Stimulated activated CD4-positive, alpha-beta T cell treated with anti-CD3 and anti-CD28 coated beads, Interleukin-12 subunit alpha, Interleukin-12 subunit beta, amount 100 ng/mL, for 4 hours (primary cell): ENCODE measurements around the gene SNX30.

Experiments
- DNase-seq: peaks from one replicate; pipeline ENCODE4 v3.0.0-alpha.2; 2020

The SNX30 gene

DNA sequence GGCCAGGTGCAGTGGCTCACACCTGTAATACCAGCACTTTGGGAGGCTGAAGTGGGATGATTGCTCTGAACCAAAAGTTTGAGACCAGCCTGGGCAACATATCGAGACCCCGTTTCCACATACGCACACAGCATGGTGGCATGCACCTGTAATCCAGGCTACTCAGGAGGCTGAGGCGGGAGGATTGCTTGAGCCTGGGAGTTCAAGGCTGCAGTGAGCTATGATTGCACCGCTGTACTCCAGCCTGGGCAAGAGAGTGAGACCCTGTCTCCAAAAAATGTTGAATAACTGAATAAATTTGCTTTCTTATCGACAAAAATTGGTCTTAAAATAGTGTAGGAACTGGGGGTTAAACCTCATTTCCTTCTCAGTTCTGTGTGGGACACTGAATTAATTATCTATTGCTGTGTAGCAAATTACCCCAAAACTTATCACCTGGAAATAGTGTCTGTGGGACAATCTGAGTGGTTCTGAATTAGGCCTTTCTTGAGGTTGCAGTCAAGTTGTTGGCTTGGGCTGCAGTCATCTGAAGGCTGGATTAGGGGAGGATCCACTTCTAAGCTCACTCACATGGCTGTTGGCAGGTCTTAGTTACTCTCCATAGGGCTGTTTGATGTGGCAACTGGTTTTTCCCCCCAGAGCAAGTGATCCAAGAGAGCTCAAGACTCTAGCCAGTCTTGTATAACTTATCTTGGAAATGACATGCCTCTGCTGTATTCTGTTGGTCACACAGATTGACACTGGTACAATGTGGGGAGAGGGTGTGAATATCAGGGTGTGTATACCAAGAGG is 2.0 kb downstream of the SNX30 start:
- no peak for DNase-seq

DNA sequence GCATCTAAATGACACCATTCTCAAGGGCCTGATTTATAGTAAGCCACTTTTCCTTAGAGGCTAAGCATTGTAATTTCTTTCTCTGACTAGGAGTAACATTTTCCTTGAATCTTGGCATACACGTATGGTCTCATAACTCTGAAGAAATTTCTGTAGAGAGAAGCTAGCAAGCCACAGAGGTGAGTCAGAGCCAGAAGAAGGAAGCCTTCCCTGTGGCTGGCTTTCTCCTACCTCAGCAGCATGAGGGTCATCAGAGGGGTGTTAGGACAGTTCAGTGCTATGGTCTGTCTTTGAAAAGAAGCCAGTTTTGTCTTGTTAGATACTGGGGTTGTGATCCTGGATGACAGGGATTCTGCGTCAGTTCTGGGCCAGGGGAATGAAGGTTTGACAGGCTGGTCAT is 3.2 kb downstream of the SNX30 start:
- no peak for DNase-seq

DNA sequence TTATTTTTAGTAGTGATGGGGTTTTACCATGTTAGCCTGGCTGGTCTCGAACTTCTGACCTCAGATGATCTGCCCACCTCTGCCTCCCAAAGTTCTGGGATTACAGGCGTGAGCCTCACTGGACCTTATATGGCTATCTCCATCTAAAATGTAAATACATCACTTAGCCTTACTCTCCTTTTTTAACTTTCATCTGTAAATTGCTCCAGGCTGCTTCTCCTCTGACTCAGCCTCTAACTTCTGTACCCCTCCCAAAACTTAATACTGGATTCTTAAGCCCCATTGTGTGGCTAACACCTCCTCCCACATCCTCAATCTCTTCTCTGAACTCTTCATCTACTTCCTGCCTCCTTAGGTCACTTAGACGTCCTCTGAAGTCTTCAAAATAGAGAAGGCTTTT is 4.0 kb downstream of the SNX30 start:
- DNase-seq: no peak

DNA sequence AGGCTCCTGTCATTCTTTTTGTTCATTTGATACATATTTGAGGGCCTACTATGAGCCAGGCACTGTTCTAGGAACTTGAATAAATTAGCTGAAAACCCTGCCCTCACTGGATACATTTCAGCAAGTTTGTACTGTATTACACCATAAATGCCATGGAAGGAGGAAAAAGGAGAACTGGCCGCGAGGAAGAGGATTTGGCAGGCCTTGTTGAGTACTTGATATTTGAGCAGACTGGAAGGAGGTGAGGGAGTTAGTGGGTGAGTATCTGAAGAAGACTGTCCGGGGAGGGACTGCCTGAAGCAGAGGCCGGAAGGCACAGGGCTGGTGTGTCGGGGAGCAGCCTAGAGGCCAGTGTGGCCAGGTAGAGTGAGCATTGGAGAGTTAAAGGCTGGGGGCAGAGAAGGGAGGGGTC is 4.5 kb downstream of the SNX30 start:
- no peak for DNase-seq

DNA sequence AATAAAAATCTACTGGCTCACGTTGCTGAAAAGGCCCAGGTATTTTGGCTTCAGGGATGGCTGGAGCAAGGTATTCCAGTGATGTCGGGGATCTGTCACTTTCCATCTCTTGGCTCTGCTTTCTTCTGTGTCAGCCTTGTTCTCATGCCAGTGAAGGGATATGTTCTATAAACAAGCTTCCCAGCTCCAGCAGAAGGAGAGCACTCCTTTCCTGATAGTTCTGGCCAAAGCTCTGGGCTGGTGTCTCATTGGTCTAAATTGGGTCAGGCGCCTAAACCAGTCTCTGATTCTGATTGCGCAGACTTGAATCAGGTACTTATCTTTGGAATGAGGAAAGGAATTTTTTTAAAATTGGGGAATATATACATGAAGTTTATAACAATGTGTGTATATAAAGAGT is 5.1 kb downstream of the SNX30 start:
- no peak for DNase-seq

DNA sequence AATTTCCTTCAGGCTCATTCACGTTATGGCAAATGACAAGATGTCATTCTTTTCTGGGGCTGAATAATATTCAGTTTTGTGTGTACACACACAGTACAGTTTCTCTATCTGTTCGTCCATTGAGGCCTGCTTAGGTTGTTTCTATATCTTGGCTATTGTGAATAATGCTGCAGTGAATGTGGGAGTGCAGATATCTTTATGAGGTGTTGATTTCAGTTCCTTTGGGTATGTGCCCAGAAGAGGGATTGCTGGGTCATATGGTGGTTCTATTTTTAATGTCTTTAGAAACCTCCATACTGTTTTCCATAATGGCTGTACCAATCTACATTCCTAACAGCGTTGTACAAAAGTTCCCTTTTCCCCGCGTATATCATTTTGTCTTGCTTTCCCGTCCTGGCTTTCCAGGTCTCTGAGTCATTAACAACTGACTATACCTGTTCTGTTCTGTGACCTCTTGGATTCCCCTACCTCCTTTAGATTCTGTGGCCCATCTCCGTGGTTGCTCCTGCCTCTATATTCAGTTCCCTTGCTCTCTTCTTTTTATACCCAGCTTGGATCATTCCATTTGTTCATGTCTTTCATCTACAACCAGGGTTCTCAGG is 6.8 kb downstream of the SNX30 start:
- no peak for DNase-seq

DNA sequence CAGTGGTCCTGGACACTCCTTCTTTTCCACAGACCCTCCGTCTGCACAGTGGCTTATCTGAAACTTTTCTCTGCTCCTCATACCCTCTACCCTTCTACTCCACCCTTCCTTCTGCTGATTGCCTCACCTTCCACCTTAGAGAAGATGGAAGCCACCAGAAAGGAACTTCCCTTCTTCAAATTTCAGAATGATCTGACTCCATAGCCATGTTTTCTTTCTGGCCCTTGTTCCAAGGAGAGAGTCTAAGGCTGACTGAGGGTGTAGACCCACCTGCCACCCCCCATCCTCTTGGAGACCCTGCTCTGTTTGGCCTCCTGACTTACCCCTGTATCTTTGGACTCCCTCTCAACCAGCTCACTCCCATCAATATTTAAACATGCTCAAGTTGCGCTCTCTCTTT is 7.4 kb downstream of the SNX30 start:
- no peak for DNase-seq

DNA sequence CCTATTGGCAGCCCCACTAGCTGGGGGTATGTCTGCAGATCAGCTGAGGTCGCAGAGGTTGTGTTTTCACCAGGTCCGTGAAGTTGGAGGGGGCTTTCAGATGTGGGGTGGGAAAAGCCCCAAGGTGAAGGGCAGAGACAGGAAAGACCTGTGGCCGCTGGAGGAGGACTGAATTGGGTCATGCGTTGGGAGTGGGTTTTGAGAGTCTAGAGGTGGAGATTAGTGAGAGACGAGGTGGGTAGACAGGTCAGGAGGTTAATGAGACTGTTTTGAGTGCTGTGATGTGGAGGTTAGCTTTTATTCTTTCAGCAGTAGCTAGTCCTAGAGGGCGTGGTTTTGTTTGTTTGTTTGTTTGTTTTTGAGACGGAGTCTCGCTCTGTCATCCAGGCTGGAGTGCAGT is 10.3 kb downstream of the SNX30 start:
- no peak for DNase-seq

DNA sequence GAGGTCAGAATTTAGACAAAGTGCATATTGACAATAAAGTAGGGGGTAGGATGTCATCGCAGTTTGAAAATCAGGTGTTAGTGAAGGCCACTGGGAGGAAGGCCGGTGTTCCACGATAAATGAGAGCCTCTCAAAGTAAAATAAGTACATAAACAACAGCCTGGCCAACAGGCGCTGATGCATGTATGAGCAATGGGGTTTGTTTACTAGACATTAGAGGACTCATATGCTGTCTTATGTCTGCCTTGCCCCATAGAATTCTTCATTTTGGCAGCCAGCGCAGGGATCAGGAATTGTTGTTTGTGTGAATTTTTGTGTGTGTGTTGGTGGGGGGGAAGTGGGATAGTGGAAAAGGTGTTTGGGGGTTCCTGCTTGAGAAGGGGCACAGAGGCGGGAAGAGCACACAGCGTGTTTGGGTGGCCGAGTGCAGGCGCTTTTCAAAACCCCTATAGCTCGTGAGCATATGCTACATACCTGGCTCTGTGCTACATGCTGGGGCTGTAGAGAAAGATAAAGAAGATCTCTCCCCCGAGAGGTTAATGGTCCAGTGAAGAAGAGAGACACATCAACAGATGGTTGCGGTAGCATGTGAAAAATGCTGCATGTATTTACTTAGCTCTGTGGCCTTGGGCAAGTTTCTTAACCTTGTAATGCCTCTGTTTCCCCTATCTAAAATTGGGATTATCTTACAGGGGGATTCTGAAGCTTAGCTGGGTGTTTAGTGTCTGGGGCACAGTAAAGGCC is 11.5 kb downstream of the SNX30 start:
- DNase-seq: no peak

DNA sequence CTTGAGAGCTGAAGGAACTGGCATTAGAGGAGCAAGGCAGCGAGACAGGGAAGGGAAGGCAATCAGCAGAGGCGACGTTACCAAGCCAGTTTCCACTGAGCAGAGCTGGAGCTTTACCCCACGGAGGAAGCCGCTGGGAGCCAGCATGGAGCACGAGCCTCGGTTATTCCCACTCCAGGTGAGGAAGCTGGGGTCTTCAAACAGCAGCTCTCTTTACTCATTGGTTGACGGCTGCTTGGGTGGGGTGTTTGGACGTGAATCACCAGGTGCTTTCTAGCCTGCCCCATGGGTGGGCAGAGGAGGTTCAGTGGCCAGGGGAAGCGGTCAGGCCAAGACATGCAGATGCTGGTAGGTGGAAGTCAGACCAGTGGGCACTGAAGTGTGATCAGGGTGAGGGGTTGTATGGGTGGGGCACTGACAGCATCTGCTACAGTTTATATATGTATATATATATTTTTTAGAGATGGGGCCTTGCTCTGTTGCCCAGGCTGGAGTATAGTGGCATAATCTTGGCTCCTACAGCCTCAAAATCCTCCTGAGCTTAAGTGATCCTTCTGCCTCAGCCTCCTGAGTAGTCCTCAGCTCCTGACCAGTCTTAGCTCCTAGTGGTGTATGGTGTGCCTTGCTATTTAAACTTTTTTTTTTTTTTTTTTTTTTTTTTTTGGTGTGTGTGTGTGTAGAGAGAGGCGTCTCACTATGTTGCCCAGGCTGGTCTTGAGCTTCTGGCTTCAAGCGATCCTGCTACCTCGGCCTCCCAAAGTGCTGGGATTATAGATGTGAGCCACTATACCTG is 12.4 kb downstream of the SNX30 start:
- DNase-seq: no peak

DNA sequence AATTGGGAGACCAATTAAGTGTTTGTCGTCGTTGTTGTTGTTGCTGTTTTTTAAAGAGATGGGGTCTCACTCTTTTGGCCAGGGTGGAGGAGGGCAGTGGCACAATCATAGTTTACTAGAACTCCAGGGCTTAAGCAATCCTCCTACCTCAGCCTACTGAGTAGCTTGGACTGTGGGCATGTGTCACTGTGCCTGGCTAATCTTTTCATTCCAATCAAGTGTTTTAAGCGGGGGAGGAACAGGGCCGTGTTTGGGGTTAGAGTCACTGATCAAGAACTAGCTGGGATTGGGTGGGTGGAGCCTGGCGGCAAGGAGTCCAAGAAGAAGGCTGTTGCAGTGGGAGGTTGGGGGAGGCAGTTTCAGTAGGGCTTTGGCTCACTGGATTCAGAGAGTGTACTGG is 13.8 kb downstream of the SNX30 start:
- no peak for DNase-seq

DNA sequence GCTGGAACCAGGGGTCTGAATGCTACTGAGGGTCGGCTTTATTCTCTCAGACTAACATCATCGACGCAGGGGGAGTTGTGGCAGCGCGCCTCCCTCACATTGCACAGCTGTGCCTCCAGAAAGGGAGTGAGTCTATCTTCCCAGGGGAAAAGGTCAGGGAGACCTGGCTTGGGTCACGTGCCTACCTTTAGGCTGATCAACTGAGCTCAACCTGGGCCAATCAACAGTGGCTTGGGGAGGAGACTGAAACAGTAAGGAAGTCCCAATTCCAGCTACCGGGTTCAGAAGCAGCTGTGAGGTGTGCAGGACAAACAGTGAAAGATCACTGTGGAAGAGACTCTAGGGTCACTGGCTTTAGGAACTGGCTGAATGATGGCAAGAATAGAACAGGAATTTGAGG is 14.3 kb downstream of the SNX30 start:
- DNase-seq: no peak

DNA sequence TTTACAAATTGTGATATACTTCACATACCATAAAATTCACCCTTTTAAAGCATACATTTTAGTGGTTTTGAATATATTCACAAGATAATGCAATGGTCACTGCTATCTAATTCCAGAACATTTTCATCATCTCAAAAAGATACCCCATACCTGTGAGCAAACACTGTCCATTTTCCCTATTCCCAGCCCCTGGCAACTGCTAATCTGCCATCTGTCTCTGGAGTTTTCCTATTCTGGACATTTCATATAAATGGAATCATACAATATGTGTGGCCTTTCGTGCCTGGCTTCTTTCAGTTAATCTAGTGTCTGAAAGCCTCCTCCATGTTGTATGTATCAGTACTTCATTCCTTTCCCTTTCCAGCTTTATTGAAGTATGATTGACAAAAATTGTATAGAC is 14.7 kb downstream of the SNX30 start:
- DNase-seq: no peak

DNA sequence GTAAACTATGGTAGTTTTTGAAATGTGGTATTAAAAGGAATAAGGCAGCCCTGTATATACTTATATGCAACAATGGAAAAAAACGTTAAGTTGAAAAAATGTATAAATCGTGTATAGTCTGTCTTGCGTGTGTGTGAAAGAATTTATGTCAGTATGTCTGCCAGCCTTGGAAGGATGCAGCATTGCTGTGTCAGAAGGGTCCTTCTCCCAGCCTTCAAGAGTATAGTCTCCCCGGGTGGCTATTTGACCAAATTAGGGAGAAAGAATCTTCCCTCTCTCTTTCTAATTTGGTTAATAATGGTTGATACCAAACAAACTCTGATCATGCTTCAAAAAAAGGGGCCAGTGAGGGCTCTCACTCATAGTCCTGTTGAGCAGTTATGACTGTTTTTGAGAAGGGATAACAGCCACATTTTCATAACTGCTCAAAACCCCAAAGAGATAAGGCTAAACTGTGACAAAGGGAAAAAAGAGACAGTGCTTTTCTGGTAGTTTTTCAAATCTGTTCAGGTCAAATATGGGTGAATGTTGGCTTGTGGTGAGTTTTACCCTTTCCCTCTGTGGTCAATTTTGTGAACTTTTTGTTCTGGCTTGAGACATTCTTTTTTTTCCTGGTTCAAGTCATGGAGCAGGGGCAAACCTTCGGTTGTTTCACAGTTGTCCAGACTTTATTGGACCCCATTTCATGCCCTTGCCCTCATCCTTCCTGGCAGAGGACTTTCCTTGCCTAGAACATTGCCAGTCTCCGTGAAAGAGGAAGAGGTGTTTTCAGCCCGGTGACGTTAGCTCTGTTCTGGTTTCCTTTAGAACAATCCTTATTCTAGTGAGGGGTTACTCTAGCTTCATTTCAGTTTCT is 21.0 kb downstream of the SNX30 start:
- no peak for DNase-seq

DNA sequence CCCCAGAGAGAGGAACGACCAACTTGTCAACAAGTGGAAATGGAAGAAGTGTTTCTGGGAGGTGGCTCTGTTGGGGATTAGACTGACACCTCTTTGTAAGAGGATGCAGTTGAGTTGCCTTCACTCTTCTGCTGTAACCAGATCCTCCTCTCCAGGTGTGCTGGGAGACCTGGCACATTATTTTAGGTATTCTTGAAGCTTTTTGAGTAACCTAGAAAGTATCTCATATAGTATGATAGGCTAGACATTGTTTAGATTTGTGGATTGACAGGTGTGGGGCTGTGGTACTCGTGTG is 21.6 kb downstream of the SNX30 start:
- no peak for DNase-seq

DNA sequence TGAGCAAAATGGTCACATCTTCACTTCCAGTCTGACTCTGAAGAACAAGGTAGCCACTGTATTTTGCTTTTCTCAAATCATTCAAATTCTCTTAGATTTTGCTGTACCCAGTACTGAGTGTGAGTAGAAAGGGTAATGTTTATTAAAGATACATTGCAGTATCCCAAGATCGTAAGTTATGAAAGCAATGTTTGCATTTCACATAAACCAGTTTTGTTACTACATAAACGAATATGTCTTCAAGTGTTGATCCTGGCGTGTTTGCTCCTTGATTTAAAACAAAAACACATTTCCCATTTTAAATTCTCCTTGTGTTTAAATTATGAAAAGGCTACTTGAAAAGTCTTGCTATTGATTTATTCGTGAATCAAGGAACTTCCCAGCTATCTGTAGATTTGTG is 22.0 kb downstream of the SNX30 start:
- DNase-seq: no peak

DNA sequence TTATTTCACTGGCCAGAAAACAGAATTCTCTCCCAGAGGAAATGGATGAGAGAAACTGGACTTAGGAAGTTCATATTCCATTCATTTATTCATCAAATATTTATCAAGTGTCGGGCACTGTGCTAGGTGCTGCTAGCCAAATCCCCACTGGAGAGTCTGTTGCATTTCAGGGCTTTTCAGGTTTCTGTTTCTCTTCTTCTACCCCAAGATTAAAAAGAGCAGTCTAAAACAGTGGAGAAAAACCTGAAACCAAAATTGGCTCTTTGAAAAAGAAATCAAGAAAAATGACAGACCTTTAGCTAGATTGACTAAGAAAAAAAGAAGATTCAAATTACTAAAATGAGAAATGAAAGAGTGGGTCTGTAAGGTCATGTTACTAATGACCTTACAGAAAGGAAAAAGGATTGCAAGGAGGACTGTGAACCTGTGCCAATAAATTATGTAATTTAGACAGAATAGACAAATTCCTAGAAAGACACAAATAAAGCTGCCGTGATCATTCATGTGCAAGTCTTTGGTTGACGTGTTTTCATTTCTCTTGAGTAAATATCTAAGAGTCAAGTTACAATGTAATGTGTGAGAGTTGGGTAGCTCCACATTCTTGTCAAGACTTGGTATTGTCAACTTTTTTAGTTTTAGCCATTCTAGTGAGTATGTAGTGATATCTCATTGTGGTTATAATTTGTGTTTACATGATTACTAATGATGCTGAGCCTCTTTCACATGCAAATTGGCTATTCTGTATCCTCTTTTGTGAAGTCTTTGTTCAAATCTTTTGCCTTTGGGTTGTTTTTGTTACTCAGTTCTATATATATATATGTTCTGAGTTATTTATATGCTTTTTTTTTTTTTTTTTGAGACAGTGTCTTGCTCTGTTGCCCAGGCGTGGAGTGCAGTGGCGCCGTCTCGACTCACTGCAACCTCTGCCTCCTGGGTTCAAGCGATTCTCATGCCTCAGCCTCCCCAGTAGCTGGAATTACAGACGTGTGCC is 23.7 kb downstream of the SNX30 start:
- no peak for DNase-seq

DNA sequence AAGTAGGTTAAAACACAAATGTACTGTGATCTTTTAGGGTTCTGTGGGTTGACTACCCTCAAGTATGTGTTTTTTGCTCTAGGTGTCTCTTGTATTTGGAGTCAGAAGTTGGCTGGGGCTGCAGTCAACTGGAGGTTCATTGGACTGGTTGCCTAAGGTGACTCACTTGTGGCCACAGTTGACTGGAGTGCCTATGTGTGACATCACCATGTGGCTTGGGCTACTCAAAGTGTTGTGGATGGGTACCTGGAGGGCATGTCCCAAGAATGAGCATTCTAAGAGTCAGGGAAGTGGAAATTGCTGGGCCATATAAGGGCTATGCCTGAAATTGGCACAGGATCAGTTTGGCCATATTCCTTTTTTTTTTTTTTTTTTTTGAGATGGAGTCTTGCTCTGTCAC is 27.4 kb downstream of the SNX30 start:
- no peak for DNase-seq

DNA sequence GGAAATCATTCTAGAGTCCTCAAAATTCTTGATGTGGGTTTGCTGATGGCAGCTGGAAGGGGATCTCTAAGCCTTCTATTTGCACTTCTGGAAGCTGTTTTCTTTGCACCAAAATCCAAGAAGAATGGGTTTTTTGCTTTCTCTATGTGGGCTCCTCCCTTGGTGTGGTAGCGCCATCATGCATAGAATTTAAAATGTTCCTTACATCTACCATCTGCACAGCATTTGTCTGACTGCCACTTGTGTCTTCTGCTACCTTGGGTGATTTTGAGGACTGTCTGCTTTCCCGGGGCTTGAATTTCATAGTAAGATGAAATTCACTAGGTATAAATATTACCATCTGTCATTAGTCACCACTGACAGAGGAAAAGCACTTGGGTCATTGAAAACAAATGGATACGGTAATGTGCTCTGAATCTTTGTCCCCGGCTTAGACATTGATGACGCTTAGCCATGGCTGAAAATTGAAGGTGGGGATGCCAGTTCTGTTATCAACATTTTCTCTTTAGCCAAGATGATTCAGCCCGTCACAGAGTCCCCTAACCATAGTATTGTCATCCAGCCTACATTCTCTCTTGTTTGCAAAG is 30.0 kb downstream of the SNX30 start:
- no peak for DNase-seq

DNA sequence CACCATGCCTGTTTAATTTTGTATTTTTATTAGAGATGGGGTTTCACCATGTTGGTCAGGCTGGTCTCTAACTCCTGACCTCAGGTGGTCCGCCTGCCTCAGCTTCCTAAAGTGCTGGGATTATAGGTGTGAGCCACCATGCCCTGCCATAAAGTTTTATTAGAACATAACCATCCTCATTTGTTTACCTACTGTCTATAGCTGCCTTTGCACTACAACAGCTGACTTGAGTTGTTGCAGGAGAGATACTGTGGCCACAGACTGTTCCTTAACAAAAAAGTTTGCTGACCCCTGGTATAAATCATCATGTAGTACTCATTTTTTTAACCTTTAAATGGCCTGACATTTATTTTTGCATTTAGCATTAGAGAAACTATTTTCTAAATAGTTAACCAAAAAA is 31.7 kb downstream of the SNX30 start:
- DNase-seq: no peak

DNA sequence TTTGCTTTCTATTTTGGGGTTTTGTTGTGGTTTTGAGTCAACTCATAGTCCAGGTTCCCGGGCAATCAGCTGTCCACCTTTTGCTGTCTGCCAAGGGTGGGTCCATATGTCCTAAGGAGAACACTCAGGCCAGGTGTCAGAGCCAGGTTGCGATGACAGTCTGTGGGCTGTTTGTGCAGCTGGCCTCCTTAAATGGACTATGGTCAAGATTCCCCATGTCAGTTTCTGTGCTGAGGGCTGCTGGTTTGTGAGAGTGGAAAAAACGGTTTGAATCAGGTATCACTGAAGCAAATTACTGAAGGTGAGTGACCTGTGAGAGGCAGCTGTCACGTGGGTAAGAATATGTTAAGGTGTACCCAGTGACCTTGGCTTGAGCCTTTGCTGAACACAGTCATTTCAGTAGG is 33.0 kb downstream of the SNX30 start:
- DNase-seq: no peak
